HEK293 (cell line): ENCODE data around the gene S100PBP.

Source experiments
- CTCF ChIP-seq: fragments of 450-650 bp; formaldehyde crosslinking; IDR thresholded peaks from 2 replicates; pipeline ENCODE4 v1.5.1; 2016; ENCODE audit warnings: missing biosample characterization, missing genetic modification characterization
- ZBTB20 ChIP-seq: fragments of 450-650 bp; formaldehyde crosslinking; IDR thresholded peaks from 2 replicates; pipeline ENCODE4 v1.5.1; 2016; ENCODE audit warnings: missing biosample characterization, missing genetic modification characterization

GRCh38 chr1:32869923-32870614, 52.6 kb downstream of the S100PBP start:
- no peak for TF ChIP-seq ZBTB20 (tag by site-specific recombination)
- TF ChIP-seq CTCF (tag by site-specific recombination), result no peak
